ENCODE data around the gene TMUB1. TPM values are rescaled to one million over a fixed set of nuclear protein-coding genes. Genes with fewer than 3 reads are reported as not detected.

Gene TMUB1
- total and polyA plus RNA-seq, 9 of the 15 experiments (the other 6 are each of a cell fraction or from before 2014, with no cell fraction given): 0.14 to 241 (median 74.1) TPM

- TF ChIP-seq ZBTB43 (CRISPR knock-in tag; IDR thresholded peaks at IDR 0.05) (no peak), ILK (tag; IDR thresholded peaks at IDR 0.05; ENCODE audit: borderline replicate concordance, low read depth) (no peak), ZNF518B (CRISPR knock-in tag; IDR thresholded peaks at IDR 0.05) (no peak), ZNF197 (CRISPR knock-in tag; IDR thresholded peaks at IDR 0.05; ENCODE audit: low read depth) (no peak)
These were observed 47.9 kb upstream of the TMUB1 start (continued) for GRCh38 chr7:151131224-151131591.

GRCh38 chr7:151130741-151131157, 47.5 kb upstream of the TMUB1 start:
- Histone ChIP-seq H3K9me3 (replicated peaks; ENCODE audit: control insufficient read depth, insufficient read depth, low read depth, low read length) (no peaks in the 10 kb centered on the region), H3K79me2 (ENCODE audit: control insufficient read depth, insufficient read depth, low read length) (no peaks in the 10 kb centered on the region), H3K9me1 (ENCODE audit: control insufficient read depth, insufficient read depth, low read length) (peaks cover 5% of the 10 kb centered on the region), H2AFZ (ENCODE audit: low read depth, low read length) (no peak overlapping the region), H4K20me1 (replicated peaks; ENCODE audit: control insufficient read depth, insufficient read depth, low read length) (peaks cover 4% of the 10 kb centered on the region), H3K4me3 (no peak overlapping the region), H3K9ac (ENCODE audit: insufficient read depth in 1 of 2, low read depth in 2 of 2, low read length in 2 of 2) (no peak overlapping the region), H3K27me3 (ENCODE audit: control insufficient read depth in 2 of 2, insufficient read depth in 2 of 2, low read length in 2 of 2) (no peaks in the 10 kb centered on the region; a peak in 1 of 5 replicates), H3K27ac (ENCODE audit: extremely low read depth, low read depth, low read length) (no peak overlapping the region), H3K36me3 (ENCODE audit: control insufficient read depth, insufficient read depth, low read length) (peaks cover 95% of the 10 kb centered on the region), H3K4me2 (ENCODE audit: insufficient read depth, low read length) (no peak overlapping the region), H3K4me1 (replicated peaks in 1 of 2; ENCODE audit: control insufficient read depth in 2 of 2, insufficient read depth in 2 of 2, low read length in 2 of 2) (peaks cover 0 to 16% of the 10 kb centered on the region in 2 experiments; a peak in 1 of 5 replicates)
- DNase-seq (ENCODE audit: extremely low read depth in 1 of 4, low spot score in 3 of 4): no peak
- no peak for ATAC-seq
- BruUV-seq (replicated peaks): no TSS peak
- no peak for FAIRE-seq
- in situ Hi-C loops (cut with MboI) (no loop called here), intact Hi-C loops (cut with micrococcal nuclease) (no loop called here)
- CTCF ChIA-PET (ENCODE audit: low intra/inter-chr PET ratio): interaction anchor here (0.5 kb wide), 1 partner anchor 85 kb away, joined by 3 read pairs; no protein-coding TSS in a partner anchor
- WGBS (ENCODE audit: insufficient coverage, low coverage, missing lambda C conversion rate): 94% methylated on average over 16 of the region's 17 CpGs
- POLR2A ChIA-PET: interaction anchor here (0.6 to 2.0 kb wide), 4 partner anchors 10 to 36 kb away, joined by 3 to 5 read pairs (median 4); no protein-coding TSS in a partner anchor
- no peak for TF ChIP-seq ZNF280B (CRISPR knock-in tag; IDR thresholded peaks at IDR 0.05)
- no peak for TF ChIP-seq RBBP5 (IDR thresholded peaks at IDR 0.05; ENCODE audit: borderline replicate concordance, insufficient read depth, low read length, poor library complexity, severe bottlenecking)
- no peak for TF ChIP-seq MBD2 (IDR thresholded peaks at IDR 0.05; ENCODE audit: borderline replicate concordance, low read depth)
- no peak for TF ChIP-seq BRF1 (IDR thresholded peaks at IDR 0.05; ENCODE audit: borderline replicate concordance, extremely low read depth, insufficient read length)
- no peak for TF ChIP-seq PTTG1 (tag; IDR thresholded peaks at IDR 0.05; ENCODE audit: low read depth)
- TF ChIP-seq TFAP4 (CRISPR knock-in tag; IDR thresholded peaks at IDR 0.05; ENCODE audit: borderline replicate concordance): no peak
- TF ChIP-seq NCOA1 (IDR thresholded peaks at IDR 0.05; ENCODE audit: low read depth): no peak
- no peak for TF ChIP-seq HNRNPK (IDR thresholded peaks at IDR 0.05; ENCODE audit: low read depth, low read length, poor library complexity, severe bottlenecking)
- TF ChIP-seq ZSCAN29 (IDR thresholded peaks at IDR 0.05): no peak

Data from K562 (cell line).